ENCODE data around the gene CD38. TPM values are rescaled to one million over a fixed set of nuclear protein-coding genes. Genes with fewer than 3 reads are reported as not detected.
"Not testable (repeated sequence)": the region's sequence is repeated elsewhere in the genome, so short reads cannot be mapped to it uniquely, and the experiment has no call there.

The CD38 gene
- total RNA-seq = 100 to 1,000 TPM in 1 of 2 experiments, 10 to 100 TPM in 1; 99.9 to 110 TPM

DNA sequence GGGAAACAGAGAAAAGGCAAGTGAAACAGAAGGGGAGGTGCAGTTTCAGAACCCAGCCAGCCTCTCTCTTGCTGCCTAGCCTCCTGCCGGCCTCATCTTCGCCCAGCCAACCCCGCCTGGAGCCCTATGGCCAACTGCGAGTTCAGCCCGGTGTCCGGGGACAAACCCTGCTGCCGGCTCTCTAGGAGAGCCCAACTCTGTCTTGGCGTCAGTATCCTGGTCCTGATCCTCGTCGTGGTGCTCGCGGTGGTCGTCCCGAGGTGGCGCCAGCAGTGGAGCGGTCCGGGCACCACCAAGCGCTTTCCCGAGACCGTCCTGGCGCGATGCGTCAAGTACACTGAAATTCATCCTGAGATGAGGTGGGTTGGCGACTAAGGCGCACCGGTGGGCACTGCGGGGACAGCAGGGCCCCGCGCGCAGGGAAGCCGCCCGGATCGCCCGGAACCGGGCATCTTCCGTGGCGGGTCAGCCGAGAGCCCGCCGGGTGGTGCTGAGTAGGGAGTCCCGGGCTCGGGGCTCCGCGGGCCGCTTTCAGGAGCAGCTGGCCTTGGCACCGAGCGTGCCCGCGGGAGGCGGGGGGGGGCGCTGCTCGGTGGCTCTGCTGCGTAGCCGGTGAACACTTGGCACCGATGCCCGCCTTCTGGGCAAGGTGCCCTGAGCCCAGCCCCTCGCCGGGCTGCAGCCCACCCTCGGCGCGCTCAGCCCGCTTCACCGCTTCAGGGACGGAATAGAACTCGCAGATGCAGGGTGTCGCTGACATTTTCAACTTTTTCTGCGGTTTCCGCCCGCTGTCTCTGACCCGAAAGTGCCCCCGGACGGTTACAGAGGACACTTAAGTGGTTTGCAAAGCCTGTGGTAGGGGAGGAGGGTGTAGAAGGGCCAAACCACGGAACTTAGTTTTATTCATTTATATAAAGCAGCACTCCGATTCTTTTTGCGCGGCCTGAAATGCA is at the start of gene CD38:
CD38 (plus strand) TSS at position 40 of the 953 bp plus-strand sequence; CDS start at position 127, 87 bp downstream.
- peaks cover 59% of the 10 kb centered on the region for H3K36me3 Mint-ChIP-seq
- H3K27me3 Mint-ChIP-seq = no peaks in the 10 kb centered on the region
- POLR2A ChIA-PET = interaction anchor here (0.5 to 4.4 kb wide), 4 partner anchors 12 to 24 kb away, joined by 4 to 52 read pairs (median 16); no protein-coding TSS in a partner anchor
- ATAC-seq (ENCODE audit: low read depth) (peak; percentile 86), DNase-seq (peak; percentile 76)
- peak within 1 kb of the TSS; percentile 92 for H3K27ac Mint-ChIP-seq
- H3K4me3 Mint-ChIP-seq = peak within 1 kb of the TSS; percentile 92
- peaks cover 3% of the 10 kb centered on the region for H3K9me3 Mint-ChIP-seq
- peaks cover 72% of the 10 kb centered on the region for H3K4me1 Mint-ChIP-seq

GRCh38 chr4:15729910-15730533 is 48.1 kb upstream of the CD38 start:
- ATAC-seq (ENCODE audit: low read depth) = peak; percentile 56
- no peak overlapping the region for H3K27ac Mint-ChIP-seq
- no peak for DNase-seq
- POLR2A ChIA-PET = no interaction called here
- peaks cover 8% of the 10 kb centered on the region for H3K27me3 Mint-ChIP-seq
- H3K4me1 Mint-ChIP-seq = peaks cover 11% of the 10 kb centered on the region
- H3K9me3 Mint-ChIP-seq = peaks cover 5% of the 10 kb centered on the region
- H3K4me3 Mint-ChIP-seq = no peak overlapping the region
- H3K36me3 Mint-ChIP-seq = peaks cover 4% of the 10 kb centered on the region

GRCh38 chr4:15733061-15733460 is 45.1 kb upstream of the CD38 start:
- DNase-seq; ATAC-seq (ENCODE audit: low read depth); H3K36me3 Mint-ChIP-seq; H3K9me3 Mint-ChIP-seq; H3K27me3 Mint-ChIP-seq; H3K27ac Mint-ChIP-seq; H3K4me3 Mint-ChIP-seq: not testable (repeated sequence)
- POLR2A ChIA-PET = interaction anchor here (1.5 kb wide), 1 partner anchor 23 kb away, joined by 4 read pairs; no protein-coding TSS in a partner anchor
- peaks cover 26% of the 10 kb centered on the region for H3K4me1 Mint-ChIP-seq

- Mint-ChIP-seq H3K9me3 (peaks cover 15% of the 10 kb centered on the region), H3K27ac (no peak overlapping the region), H3K4me3 (no peak overlapping the region), H3K36me3 (peaks cover 16% of the 10 kb centered on the region), H3K27me3 (no peaks in the 10 kb centered on the region), H3K4me1 (peaks cover 24% of the 10 kb centered on the region)
- POLR2A ChIA-PET = no interaction called here
- ATAC-seq (ENCODE audit: low read depth) = no peak
- DNase-seq = no peak
Measured at GRCh38 chr4:15735536-15735935, 42.6 kb upstream of the CD38 start.

DNA sequence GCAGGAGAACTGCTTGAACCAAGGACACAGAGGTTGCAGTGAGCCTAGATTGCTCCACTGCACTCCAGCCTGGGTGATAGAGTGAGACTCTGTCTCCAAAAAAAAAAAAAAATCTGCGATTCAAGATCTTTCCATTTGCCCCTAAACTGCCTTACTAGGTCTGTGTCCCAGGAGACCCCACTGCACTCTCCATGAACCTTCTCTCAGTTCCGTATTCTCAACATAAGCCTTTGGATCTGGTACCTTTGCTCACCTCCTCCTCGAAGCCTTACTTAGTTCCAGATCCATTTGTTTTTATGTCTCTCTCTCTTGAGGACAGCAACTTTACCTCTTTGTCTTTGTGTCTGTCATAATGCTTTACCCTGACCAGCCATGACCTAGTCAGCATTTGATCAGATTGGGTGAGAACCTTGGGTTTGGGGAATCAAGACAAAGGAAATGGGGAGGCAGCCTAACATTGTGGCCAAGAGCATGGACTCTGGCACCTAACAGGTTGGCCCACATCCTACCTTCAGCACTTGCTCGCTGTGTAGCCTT is 41.5 kb upstream of the CD38 start:
- DNase-seq (no peak), ATAC-seq (ENCODE audit: low read depth) (no peak)
- Mint-ChIP-seq H3K27ac (no peak overlapping the region), H3K9me3 (peaks cover 20% of the 10 kb centered on the region), H3K36me3 (peaks cover 20% of the 10 kb centered on the region), H3K4me3 (no peak overlapping the region), H3K27me3 (no peaks in the 10 kb centered on the region), H3K4me1 (peaks cover 21% of the 10 kb centered on the region)
- POLR2A ChIA-PET = no interaction called here

DNA sequence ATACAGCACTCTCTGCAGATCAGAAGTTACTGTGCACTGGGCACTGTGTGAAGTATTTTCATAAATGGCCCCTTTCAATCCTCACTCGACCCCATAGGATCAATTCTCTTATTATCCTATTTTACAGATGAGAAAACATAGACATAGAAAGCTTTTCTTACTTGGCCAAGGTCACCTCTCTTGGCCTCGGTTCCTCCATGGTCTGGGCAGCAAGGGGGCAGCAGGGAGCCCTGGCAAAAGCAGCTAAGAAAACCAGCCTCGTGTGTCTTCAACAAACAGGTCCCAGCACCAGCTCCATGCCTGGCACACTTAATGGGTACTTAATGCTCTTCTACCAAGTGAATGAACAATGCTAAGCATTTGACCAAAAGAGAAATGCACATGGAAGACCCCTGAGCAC is 40.9 kb upstream of the CD38 start:
- H3K27ac Mint-ChIP-seq = no peak overlapping the region
- no peaks in the 10 kb centered on the region for H3K27me3 Mint-ChIP-seq
- DNase-seq (no peak), ATAC-seq (ENCODE audit: low read depth) (no peak)
- H3K36me3 Mint-ChIP-seq = peaks cover 24% of the 10 kb centered on the region
- POLR2A ChIA-PET = no interaction called here
- peaks cover 24% of the 10 kb centered on the region for H3K9me3 Mint-ChIP-seq
- no peak overlapping the region for H3K4me3 Mint-ChIP-seq
- peaks cover 21% of the 10 kb centered on the region for H3K4me1 Mint-ChIP-seq

- ATAC-seq (ENCODE audit: low read depth) (no peak), DNase-seq (no peak)
- no peak overlapping the region for H3K4me3 Mint-ChIP-seq
- peaks cover 27% of the 10 kb centered on the region for H3K9me3 Mint-ChIP-seq
- peaks cover 20% of the 10 kb centered on the region for H3K4me1 Mint-ChIP-seq
- H3K27ac Mint-ChIP-seq = no peak overlapping the region
- H3K27me3 Mint-ChIP-seq = no peaks in the 10 kb centered on the region
- peaks cover 31% of the 10 kb centered on the region for H3K36me3 Mint-ChIP-seq
- POLR2A ChIA-PET = no interaction called here
Measured at GRCh38 chr4:15738877-15739276, 39.3 kb upstream of the CD38 start.

- Mint-ChIP-seq H3K9me3 (peaks cover 31% of the 10 kb centered on the region), H3K27ac (no peak overlapping the region), H3K4me3 (no peak overlapping the region), H3K4me1 (peaks cover 14% of the 10 kb centered on the region), H3K27me3 (no peaks in the 10 kb centered on the region), H3K36me3 (peaks cover 29% of the 10 kb centered on the region)
- no peak for DNase-seq
- POLR2A ChIA-PET = interaction anchor here (1.1 kb wide), 1 partner anchor 16 kb away, joined by 3 read pairs; no protein-coding TSS in a partner anchor
- ATAC-seq (ENCODE audit: low read depth) = no peak
Measured at GRCh38 chr4:15740764-15741404, 37.2 kb upstream of the CD38 start.

DNA sequence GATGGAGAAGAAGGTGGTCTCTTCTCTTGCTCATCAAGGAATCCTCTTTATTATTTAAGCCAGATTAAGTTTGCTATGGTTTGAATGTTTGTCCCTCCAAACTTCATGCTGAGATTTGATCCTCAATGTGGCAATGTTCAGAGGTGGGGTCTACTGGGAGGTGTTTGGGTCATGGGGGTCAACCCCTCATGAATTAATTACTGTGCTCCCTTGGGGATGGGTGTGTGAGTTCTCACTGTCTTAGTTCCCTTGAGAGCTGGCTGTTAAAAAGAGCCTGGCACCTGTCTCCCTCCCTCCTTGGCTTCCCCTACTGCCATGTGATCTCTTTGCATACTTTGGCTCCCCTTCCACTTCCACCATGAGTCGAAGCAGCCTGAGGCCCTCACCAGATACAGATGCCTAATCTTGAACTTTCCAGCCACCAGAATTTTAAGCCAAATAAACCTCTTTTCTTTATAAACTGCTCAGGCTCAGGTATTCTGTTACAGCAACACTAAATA is 36.0 kb upstream of the CD38 start:
- H3K27ac Mint-ChIP-seq = no peak overlapping the region
- no peak overlapping the region for H3K4me3 Mint-ChIP-seq

DNA sequence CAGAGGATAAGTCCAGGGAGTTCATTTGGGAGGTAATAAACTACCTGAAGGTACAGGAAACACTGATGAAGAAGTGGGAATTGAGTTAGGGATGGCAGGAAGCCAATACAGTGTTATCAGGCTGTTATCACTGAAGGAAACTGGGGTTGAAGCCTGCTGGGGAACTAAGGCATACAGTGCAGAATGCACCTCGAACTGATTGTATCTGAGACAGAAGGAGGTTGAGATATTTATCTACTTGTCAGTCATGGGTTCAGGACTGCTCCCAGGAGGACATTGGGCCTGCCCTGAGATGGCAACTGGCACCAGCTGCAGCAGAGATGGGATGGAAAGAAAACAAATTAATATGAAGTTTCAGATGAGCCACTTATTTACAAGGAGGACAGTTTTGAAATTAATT is 35.5 kb upstream of the CD38 start:
- H3K9me3 Mint-ChIP-seq = peaks cover 35% of the 10 kb centered on the region

More for the DNA sequence above, 36.0 kb upstream of the CD38 start:
- Mint-ChIP-seq H3K4me1 (peaks cover 17% of the 10 kb centered on the region), H3K27me3 (no peaks in the 10 kb centered on the region), H3K36me3 (peaks cover 34% of the 10 kb centered on the region), H3K9me3 (peaks cover 35% of the 10 kb centered on the region)
- POLR2A ChIA-PET = interaction anchor here (1.1 kb wide), 1 partner anchor 15 kb away, joined by 3 read pairs; no protein-coding TSS in a partner anchor
- ATAC-seq (ENCODE audit: low read depth) = no peak
- DNase-seq = no peak

GRCh38 chr4:15744016-15744545 is 34.0 kb upstream of the CD38 start:
- no peak overlapping the region for H3K4me3 Mint-ChIP-seq
- H3K36me3 Mint-ChIP-seq = peaks cover 37% of the 10 kb centered on the region
- POLR2A ChIA-PET = interaction anchor here (0.8 kb wide), 1 partner anchor 10 kb away, joined by 3 read pairs; no protein-coding TSS in a partner anchor
- no peak for ATAC-seq (ENCODE audit: low read depth)
- no peak for DNase-seq
- peaks cover 39% of the 10 kb centered on the region for H3K9me3 Mint-ChIP-seq
- no peaks in the 10 kb centered on the region for H3K27me3 Mint-ChIP-seq
- H3K27ac Mint-ChIP-seq = no peak overlapping the region
- H3K4me1 Mint-ChIP-seq = peaks cover 10% of the 10 kb centered on the region

More for the DNA sequence above, 35.5 kb upstream of the CD38 start:
- Mint-ChIP-seq H3K27ac (no peak overlapping the region), H3K27me3 (no peaks in the 10 kb centered on the region), H3K4me1 (peaks cover 12% of the 10 kb centered on the region), H3K36me3 (peaks cover 37% of the 10 kb centered on the region), H3K4me3 (no peak overlapping the region)
- DNase-seq (no peak), ATAC-seq (ENCODE audit: low read depth) (no peak)
- POLR2A ChIA-PET = no interaction called here

DNA sequence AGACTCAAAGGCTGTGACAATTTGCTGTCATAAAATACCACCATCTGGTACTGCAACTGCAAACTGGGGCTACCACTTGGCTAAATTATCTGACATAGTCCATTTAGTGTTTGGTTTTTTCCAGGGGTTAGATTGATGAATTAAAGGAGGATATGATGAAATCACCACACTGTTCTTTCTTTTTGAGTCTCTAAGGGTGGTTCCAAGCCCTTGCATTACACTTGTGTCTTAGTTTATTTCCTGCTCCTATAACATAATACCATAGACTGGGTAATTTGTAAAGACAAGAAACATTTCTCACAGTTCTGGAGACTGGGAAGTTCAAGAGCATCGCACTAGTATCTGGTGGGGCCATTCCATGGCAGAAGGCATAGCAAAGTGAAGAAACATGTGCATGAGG is 32.0 kb upstream of the CD38 start:
- peak overlapping the region; percentile 39 for H3K4me3 Mint-ChIP-seq
- peaks cover 10% of the 10 kb centered on the region for H3K4me1 Mint-ChIP-seq
- no peak for DNase-seq
- ATAC-seq (ENCODE audit: low read depth) = peak; percentile 63
- POLR2A ChIA-PET = no interaction called here
- H3K36me3 Mint-ChIP-seq = peaks cover 27% of the 10 kb centered on the region
- H3K27me3 Mint-ChIP-seq = no peaks in the 10 kb centered on the region
- H3K27ac Mint-ChIP-seq = peak overlapping the region; percentile 74
- peaks cover 32% of the 10 kb centered on the region for H3K9me3 Mint-ChIP-seq

Measured in activated naive CD8-positive, alpha-beta T cell treated with anti-CD3 and anti-CD28 coated beads, Interleukin-2, amount 10 ng/mL, durations not matched to agents 7 days and 5 days (primary cell).